Stomach (tissue), 9 donors: ENCODE results near the gene DNAH6. TPM values are rescaled to one million over a fixed set of nuclear protein-coding genes. Genes with fewer than 3 reads are reported as not detected.
A peak's percentile ranks its signal among the peaks of the same experiment; 100 is the strongest.

Source experiments
- DNase-seq, 2 donors: peaks; one replicate each; pipeline versions ENCODE4 v3.0.0 to v3.0.0-alpha.2; 2013 to 2019
- H3K27ac ChIP-seq, 5 donors: fragments of 200-600 bp in 4 of 5; sonication (generic) in 4 of 5; one replicate each; pipeline ENCODE4 v1.5.1; 2013 to 2019; ENCODE audit warnings: mild to moderate bottlenecking in 1 of 5, moderate library complexity in 1 of 5
- H3K27me3 ChIP-seq, 3 donors: fragments of 200-600 bp; sonication (generic); one replicate each; pipeline ENCODE4 v1.5.1; 2017 to 2019; ENCODE audit warnings: mixed run types in 1 of 3
- H3K36me3 ChIP-seq, 4 donors: fragments of 200-600 bp; sonication (generic); 1 replicate in 3 of 4; 2 replicates in 1 of 4; pipeline ENCODE4 v1.5.1; 2016 to 2019
- H3K4me1 ChIP-seq, 4 donors: fragments of 200-600 bp; sonication (generic); one replicate each; pipeline ENCODE4 v1.5.1; 2016 to 2019
- H3K4me3 ChIP-seq, 4 donors: fragments of 200-600 bp; sonication (generic) in 3 of 4; one replicate each; pipeline ENCODE4 v1.5.1; 2016 to 2019; ENCODE audit warnings: mild to moderate bottlenecking in 1 of 4
- H3K9me3 ChIP-seq, 4 donors: fragments of 200-600 bp; sonication (generic); one replicate each; pipeline ENCODE4 v1.5.1; 2016 to 2019
- CTCF ChIP-seq, 7 experiments: fragments of 450-650 bp in 4 of 7; fragments of 200-600 bp in 3 of 7; sonication (generic) in 3 of 7; IDR thresholded peaks; one replicate each; pipeline ENCODE4 v1.5.1; 2016 to 2019; ENCODE audit warnings: antibody characterized with exemption in 7 of 7, control low read depth in 2 of 7, mild to moderate bottlenecking in 1 of 7
- EP300 ChIP-seq: sonication (generic); formaldehyde crosslinking; IDR thresholded peaks from one replicate; pipeline ENCODE4 v1.6.1; 2017; ENCODE audit warnings: antibody characterized with exemption
- POLR2A ChIP-seq, 4 donors: fragments of 450-650 bp; IDR thresholded peaks; one replicate each; pipeline ENCODE4 v1.6.1; 2016; ENCODE audit warnings: antibody characterized with exemption in 4 of 4, control low read depth in 2 of 4, mild to moderate bottlenecking in 1 of 4, moderate library complexity in 1 of 4
- POLR2AphosphoS5 ChIP-seq, 3 donors: sonication (generic); formaldehyde crosslinking; IDR thresholded peaks; one replicate each; pipeline ENCODE4 v1.6.1; 2016; ENCODE audit warnings: antibody characterized with exemption in 3 of 3
- WGBS, 5 donors: extraction: QIAGEN DNeasy Blood & Tissue Kit in 3 of 5; methylation state at CpG; one replicate each; pipeline versions ENCODE4 v1.1.5 to v1.1.7; 2013 to 2018; 5-methylcytosine and 5-hydroxymethylcytosine counted together
- intact Hi-C: fragments of 100-400 bp; cut with DNase I; formaldehyde crosslinking; loops from one replicate; pipeline ENCODE4 v1.15.1; 2023; ENCODE audit warnings: low total_unique reads
- polyA plus RNA-seq, 3 donors: library from polyadenylated mRNA; stranded (reverse); fragments of 200-250 nt; gene quantifications; one replicate each; pipeline ENCODE4 v1.2.3, GENCODE V29; 2013
- total RNA-seq, 5 donors: library from RNA; depleted of rRNA; stranded (reverse); fragments of >200 nt; gene quantifications; one replicate each; pipeline versions ENCODE4 v1.1.0 to v1.2.3, GENCODE V29; 2014 to 2016
- donor health status: healthy with polysubstance abuse.
- donor health status: Bipolar disorder and iron deficiency.
- donor health status: healthy.

DNAH6 gene
- total and polyA plus RNA-seq, 8 donors = 0.15 to 4.5 (median 0.44) TPM

DNA sequence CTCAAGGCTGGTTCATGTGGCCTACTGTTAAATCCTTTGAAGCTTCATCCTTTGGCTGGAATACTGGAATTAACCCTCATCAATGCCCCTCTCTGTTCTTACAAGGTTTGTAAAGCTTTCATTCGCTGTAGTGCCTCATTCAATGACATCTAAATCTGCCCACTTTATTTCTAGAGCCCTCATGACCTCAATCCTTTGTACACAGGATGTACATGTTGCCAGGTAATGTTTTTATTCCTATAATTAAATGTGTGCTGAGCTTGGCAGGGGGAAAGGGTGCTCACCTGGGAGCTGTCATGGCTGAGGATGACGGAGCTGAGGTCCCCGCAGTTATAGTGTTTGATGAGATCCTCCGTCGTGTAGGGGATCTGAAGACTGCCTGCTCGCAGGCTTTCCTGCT, 325.3 kb downstream of the DNAH6 start:
- no peak overlapping the region for H3K27ac ChIP-seq
- intact Hi-C loops = no loop called here
- 79 to 94% (median 91%) methylated on average over 6 of the region's 6 CpGs for WGBS, 5 donors
- no peaks in the 10 kb centered on the region for H3K27me3 ChIP-seq
- no peaks in the 10 kb centered on the region for H3K4me1 ChIP-seq
- no peak overlapping the region for H3K4me3 ChIP-seq
- TF ChIP-seq EP300 = no peak
- TF ChIP-seq CTCF (IDR thresholded peaks at IDR 0.05) = no peak
- TF ChIP-seq POLR2A (IDR thresholded peaks at IDR 0.05) = no peak
- no peak for TF ChIP-seq POLR2AphosphoS5 (IDR thresholded peaks at IDR 0.05)
- no peaks in the 10 kb centered on the region for H3K36me3 ChIP-seq
- DNase-seq = no peak
- H3K9me3 ChIP-seq = peaks cover 0 to 9% (median 0%) of the 10 kb centered on the region in 4 donors

DNA sequence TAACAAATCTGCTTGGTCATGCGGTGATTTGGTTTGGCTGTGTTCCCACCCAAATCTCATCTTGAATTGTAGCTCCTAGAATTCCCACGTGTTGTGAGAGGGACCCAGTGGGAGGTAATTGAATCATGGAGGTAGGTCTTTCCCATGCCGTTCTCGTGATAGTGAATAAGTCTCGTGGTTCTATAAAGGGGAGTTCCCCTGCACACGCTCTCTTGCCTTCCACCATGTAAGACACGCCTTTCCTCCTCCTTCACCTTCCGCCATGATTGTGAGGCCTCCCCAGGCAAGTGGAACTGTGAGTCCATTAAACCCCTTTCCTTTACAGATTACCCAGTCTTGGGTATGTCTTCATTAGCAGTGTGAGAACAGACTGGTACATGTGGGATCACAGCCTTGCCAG, 327.8 kb downstream of the DNAH6 start:
- WGBS, 5 donors = 89 to 94% (median 90%) methylated on average over 8 of the region's 8 CpGs
- no peak overlapping the region for H3K27ac ChIP-seq
- H3K4me1 ChIP-seq = no peaks in the 10 kb centered on the region
- TF ChIP-seq CTCF (IDR thresholded peaks at IDR 0.05) (no peak), EP300 (no peak), POLR2AphosphoS5 (IDR thresholded peaks at IDR 0.05) (no peak), POLR2A (IDR thresholded peaks at IDR 0.05) (no peak)
- no peak for DNase-seq
- no peak overlapping the region for H3K4me3 ChIP-seq
- no peaks in the 10 kb centered on the region for H3K9me3 ChIP-seq
- intact Hi-C loops = no loop called here
- H3K27me3 ChIP-seq = no peaks in the 10 kb centered on the region
- H3K36me3 ChIP-seq = no peaks in the 10 kb centered on the region

- WGBS, 5 donors = 39 to 54% (median 46%) methylated on average over 5 of the region's 5 CpGs
- DNase-seq = peak in 1 of 2 donors; percentile 46
- H3K4me1 ChIP-seq = no peaks in the 10 kb centered on the region
- H3K4me3 ChIP-seq = no peak overlapping the region
- no peaks in the 10 kb centered on the region for H3K36me3 ChIP-seq
- no peak for TF ChIP-seq POLR2AphosphoS5 (IDR thresholded peaks at IDR 0.05)
- TF ChIP-seq EP300 = no peak
- TF ChIP-seq CTCF (IDR thresholded peaks at IDR 0.05) = no peak
- TF ChIP-seq POLR2A (IDR thresholded peaks at IDR 0.05) = no peak
- H3K27ac ChIP-seq = peak overlapping the region in 4 of 5 donors; percentile 23 to 58 (median 48)
- no peaks in the 10 kb centered on the region for H3K9me3 ChIP-seq
- intact Hi-C loops = no loop called here
- H3K27me3 ChIP-seq = no peaks in the 10 kb centered on the region
Observed at GRCh38 chr2:84846041-84846663, 329.9 kb downstream of the DNAH6 start.

- intact Hi-C loops = no loop called here
- Histone ChIP-seq H3K4me1 (no peaks in the 10 kb centered on the region), H3K4me3 (no peak overlapping the region), H3K9me3 (no peaks in the 10 kb centered on the region), H3K36me3 (no peaks in the 10 kb centered on the region), H3K27ac (peak overlapping the region; percentile 5 to 58 (median 41)), H3K27me3 (no peaks in the 10 kb centered on the region)
- 70 to 92% (median 84%) methylated on average over 1 to 2 of the region's 2 CpGs for WGBS, 5 donors
- TF ChIP-seq EP300 (no peak), POLR2AphosphoS5 (IDR thresholded peaks at IDR 0.05) (no peak), POLR2A (IDR thresholded peaks at IDR 0.05) (no peak), CTCF (IDR thresholded peaks at IDR 0.05) (no peak)
- DNase-seq = no peak
Observed at GRCh38 chr2:84846741-84847142, 330.4 kb downstream of the DNAH6 start.
